Measurements from ENCODE around the gene CTBP1.

GRCh38 chr4:1279253-1279652, 30.3 kb upstream of the CTBP1 start:
- no peak for TF ChIP-seq SPI1 (IDR thresholded peaks at IDR 0.05; ENCODE audit: low read depth, low read length)
- no peak for TF ChIP-seq POLR2A (IDR thresholded peaks at IDR 0.05; ENCODE audit: low read depth, low read length)
- no peak for TF ChIP-seq POLR2AphosphoS5 (IDR thresholded peaks at IDR 0.05; ENCODE audit: low read depth, low read length)
- no peak for TF ChIP-seq POU2F2 (IDR thresholded peaks at IDR 0.05; ENCODE audit: low read depth, low read length)
- TF ChIP-seq TAF1 (IDR thresholded peaks at IDR 0.05; ENCODE audit: low read depth, low read length): no peak
- TF ChIP-seq PAX5 (IDR thresholded peaks at IDR 0.05; ENCODE audit: insufficient read depth, low read length, severe bottlenecking): no peak

Data from GM12891 (cell line).